ENCODE measurements around the gene LIPG. TPM values are rescaled to one million over a fixed set of nuclear protein-coding genes. Genes with fewer than 3 reads are reported as not detected.

LIPG gene
- total RNA-seq, 4 donors from 2014 or later = 4.9 to 11.5 (median 6.9) TPM

DNA sequence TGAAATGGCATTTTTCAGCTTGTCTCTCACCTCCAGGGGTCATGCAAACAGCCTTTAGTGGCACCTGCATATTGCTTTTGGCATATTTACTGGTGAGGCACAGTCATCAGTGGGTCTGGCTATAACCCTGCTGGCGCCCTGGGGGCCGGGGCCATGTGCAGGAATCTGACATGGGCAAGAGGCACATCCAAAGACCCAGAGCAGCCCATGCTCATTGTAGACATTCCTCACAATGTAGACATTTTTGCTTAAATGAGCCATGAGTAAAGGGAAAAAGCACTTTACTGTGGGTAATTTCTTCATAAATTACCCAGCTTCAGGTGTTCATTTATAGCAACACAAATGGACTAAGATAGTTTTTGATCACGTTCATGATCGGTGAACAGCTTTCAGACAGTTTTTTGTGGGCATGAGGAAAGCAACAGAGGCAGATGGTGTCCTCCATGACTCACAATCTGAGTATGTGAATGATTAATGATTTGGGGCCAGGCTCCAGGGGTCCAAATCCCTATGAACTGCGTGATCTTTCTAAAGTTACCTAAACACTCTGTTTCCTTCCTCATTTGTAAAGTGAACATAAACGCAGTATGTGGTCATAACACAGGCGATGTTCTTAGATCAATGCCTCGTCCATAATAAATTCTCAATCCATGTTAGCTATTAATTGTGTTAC is 85.8 kb downstream of the LIPG start:
- Histone ChIP-seq H3K27ac (peak overlapping the region; percentile 4 to 55 (median 29)), H3K9me3 (no peaks in the 10 kb centered on the region), H3K36me3 (no peaks in the 10 kb centered on the region), H3K4me3 (no peak overlapping the region), H3K27me3 (no peaks in the 10 kb centered on the region), H3K4me1 (peaks cover 0 to 22% (median 6%) of the 10 kb centered on the region in 4 donors)
- in situ Hi-C loops (cut with MboI; ENCODE audit: low pct_ligation_motif_present in 1 of 4, low pct_unique_long_range_greater_than_20kb in 1 of 4, low sequenced_read_pairs in 3 of 4) = no loop called here
- WGBS, 2 donors (ENCODE audit: low coverage in 1 of 2) = 68 to 69% methylated on average over 7 to 8 of the region's 8 CpGs
- DNase-seq = no peak
- intact Hi-C loops (cut with DNase I; ENCODE audit: low total_unique reads) = no loop called here
- TF ChIP-seq CTCF (IDR thresholded peaks at IDR 0.05) (no peak), EP300 (IDR thresholded peaks at IDR 0.05; ENCODE audit: low read depth) (no peak), POLR2AphosphoS5 (IDR thresholded peaks at IDR 0.05) (no peak), POLR2A (IDR thresholded peaks at IDR 0.05) (no peak)

DNA sequence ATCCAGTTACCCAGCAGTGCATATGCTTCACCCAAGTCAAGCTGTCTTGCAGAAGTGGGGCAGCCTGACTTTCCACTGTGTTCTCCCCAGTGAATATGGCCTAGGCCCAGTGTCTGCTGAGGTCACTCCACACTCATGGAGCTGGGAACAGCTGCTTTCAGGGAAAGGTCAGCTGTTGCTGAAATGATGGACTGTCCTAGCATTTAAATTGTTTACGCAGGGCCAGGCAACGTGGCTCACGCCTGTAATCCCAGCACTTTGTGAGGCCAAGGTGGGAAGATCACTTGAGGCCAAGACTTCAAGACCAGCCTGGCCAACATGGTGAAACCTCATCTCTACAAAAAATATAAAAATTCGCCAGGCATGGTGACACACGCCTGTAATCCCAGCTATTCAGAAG is 86.5 kb downstream of the LIPG start:
- 86% methylated on average over 4 of the region's 5 CpGs; no CpG with 5 or more reads in 1 of the 2 donors for WGBS, 2 donors (ENCODE audit: low coverage in 1 of 2)
- no peak overlapping the region for H3K4me3 ChIP-seq
- peak overlapping the region in 2 of 4 donors; percentile 33 to 55 for H3K27ac ChIP-seq
- H3K27me3 ChIP-seq = no peaks in the 10 kb centered on the region
- intact Hi-C loops (cut with DNase I; ENCODE audit: low total_unique reads) (no loop called here), in situ Hi-C loops (cut with MboI; ENCODE audit: low pct_ligation_motif_present in 1 of 4, low pct_unique_long_range_greater_than_20kb in 1 of 4, low sequenced_read_pairs in 3 of 4) (no loop called here)
- H3K36me3 ChIP-seq = no peaks in the 10 kb centered on the region
- H3K4me1 ChIP-seq = peaks cover 0 to 29% (median 6%) of the 10 kb centered on the region in 4 donors
- TF ChIP-seq POLR2AphosphoS5 (IDR thresholded peaks at IDR 0.05) = peak; percentile 14 to 60 (median 39)
- no peak for TF ChIP-seq POLR2A (IDR thresholded peaks at IDR 0.05)
- DNase-seq = no peak
- no peaks in the 10 kb centered on the region for H3K9me3 ChIP-seq

Other genes starting within 250 kb of the LIPG start
- 100 to 1,000 TPM in 2 of 4 donors, 10 to 100 TPM in 2; 51.1 to 378 (median 127) TPM for gene DYM, start 101.4 kb upstream of the LIPG start, total RNA-seq
- 10 to 100 TPM in 3 of 4 donors, 1 to 10 TPM in 1; 10.0 to 50.2 (median 28.1) TPM for gene C18orf32, start 74.8 kb upstream of the LIPG start, total RNA-seq
- gene RPL17, start 69.6 kb upstream of the LIPG start, total RNA-seq = 1,000 to 10,000 TPM in 3 of 4 donors, 100 to 1,000 TPM in 1; 990 to 2,109 (median 1,575) TPM